KBM-7 (cell line): ENCODE results near the gene RFX4.

Experiments used
- DNase-seq: peaks from one replicate; pipeline ENCODE4 v3.0.0-alpha.2; 2015
- in situ Hi-C: fragments of 300-500 bp; cut with MboI; formaldehyde crosslinking; loops from 2 replicates; pipeline ENCODE4 v1.14.3; 2020; ENCODE audit warnings: low sequenced_read_pairs, low pct_unique_long_range_greater_than_20kb, mixed read lengths

The RFX4 gene

DNA sequence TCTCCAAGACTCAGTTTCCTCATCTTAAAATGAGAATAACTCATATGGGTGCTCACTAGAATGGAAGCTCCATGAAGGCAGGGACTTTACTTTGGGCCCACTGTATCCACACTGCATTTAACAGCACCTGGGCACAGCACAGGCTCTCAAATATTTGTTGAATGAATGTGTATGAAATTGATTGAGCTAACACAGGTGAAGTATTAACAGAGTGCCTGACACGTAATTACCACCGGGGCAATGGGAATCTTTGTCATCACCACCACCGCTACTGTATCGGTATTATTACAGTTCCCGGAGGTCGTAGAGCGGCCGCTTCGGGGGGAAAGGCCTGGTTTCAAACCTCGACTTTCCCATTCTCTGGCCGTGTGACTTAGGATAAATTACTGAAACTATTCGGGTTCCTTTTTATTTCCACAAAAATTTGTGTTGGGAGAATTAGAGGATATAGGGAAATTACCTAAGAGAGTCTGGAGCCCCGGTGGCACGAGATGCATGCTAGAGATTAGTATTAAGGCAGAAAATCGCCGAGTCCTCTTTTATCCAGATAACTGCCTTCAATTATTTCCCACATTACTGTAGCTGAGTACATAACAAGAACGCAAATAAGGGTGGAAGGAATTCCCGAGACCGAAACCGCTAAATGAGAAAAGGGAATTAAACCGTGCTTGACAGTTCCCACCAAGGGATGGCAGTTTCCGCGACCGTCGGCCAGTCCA, 190.6 kb downstream of the RFX4 start:
- DNase-seq, result no peak
- in situ Hi-C loops, result no loop called here

GRCh38 chr12:106774005-106774807, 191.4 kb downstream of the RFX4 start, which contains the start of gene RIC8B:
Gene RIC8B (plus strand): TSS chr12:106774682. CDS start chr12:106774746, 64 bp downstream.
- in situ Hi-C loops, result no loop called here
- DNase-seq, result peak; percentile 98

DNA sequence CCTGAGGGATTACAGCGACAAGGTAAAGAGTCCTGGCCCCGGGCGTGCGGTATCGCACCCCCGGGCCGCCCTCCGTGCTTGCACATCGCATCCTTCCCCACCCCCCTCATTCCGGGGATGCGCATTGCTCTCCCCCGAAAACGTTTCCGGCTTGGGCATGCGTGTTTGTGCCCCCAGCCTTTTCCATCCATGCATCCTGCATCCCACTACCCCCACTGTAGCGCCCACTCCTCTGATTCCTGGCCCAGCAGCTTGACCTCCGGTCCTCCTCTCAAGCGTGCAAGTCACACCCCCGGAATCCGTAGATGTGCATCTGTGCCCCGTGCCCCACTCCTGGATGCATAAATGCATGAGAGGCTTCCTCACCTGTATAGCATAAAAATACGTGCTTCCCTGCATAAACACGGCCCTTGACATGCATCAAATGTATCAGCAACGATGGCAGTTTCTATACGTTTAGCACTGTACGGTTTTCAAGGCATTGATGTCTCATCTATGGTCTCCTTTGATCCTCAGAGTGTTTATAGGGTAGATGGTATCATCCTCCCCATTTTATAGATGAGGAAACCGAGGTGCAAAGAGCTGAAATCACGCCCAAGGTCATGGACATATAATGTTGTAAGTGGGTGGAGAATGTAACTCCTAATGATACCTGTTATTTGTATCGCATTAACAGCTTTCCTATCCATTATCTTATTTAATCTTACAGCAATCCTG, 192.2 kb downstream of the RFX4 start:
- DNase-seq, result peak; percentile 15
- in situ Hi-C loops, result no loop called here

- DNase-seq, result no peak
- in situ Hi-C loops, result no loop called here
Measured at GRCh38 chr12:106776897-106777296, 194.1 kb downstream of the RFX4 start.

DNA sequence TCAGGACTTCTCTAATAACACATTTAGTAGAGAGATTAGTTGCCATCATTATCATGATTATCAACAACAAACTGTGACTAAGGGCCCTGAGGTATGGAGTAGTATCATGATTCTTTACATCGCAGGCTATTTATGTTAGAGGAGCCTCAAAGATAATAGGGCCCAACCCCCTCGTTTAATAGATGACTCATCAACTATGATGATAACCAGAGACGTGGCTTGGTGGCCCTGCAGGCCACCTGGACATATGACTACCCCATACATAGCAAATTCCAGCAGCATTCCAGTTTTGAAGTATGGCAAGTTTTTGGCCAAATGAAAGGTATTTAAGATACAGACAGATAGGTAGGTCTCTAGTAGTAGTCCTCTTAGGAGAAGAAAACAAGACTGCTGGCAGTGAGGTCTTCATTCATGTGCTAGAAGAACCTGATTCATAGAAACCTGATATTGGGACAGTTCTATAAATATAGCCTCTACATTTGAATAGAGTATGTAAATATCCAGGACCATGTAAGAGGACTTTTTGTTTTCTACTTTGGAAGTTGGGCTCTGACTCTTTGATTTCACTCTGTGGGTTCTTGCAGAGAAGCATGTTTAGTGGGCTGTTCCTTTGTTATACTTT, 197.3 kb downstream of the RFX4 start:
- no peak for DNase-seq
- in situ Hi-C loops, result no loop called here

DNA sequence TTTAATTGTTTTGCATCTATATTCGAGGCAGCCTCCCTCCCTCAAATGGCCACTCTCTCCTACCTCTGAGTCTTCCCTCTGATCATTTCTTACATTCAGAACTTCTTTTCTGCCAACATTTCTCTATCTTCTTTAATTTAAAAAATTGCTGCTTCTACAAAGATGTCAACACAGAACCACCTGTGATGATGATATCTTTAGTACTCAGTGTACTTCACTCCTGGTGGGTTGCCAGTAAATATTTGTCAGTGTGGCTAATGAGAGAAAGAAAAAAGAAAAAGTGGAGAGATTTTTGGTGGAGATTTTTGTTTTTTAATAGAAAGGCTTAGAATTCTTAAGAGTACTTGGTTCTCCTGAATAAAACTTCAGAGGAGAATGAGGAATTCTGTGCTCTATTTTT, 199.8 kb downstream of the RFX4 start:
- DNase-seq, result no peak
- in situ Hi-C loops, result no loop called here

DNA sequence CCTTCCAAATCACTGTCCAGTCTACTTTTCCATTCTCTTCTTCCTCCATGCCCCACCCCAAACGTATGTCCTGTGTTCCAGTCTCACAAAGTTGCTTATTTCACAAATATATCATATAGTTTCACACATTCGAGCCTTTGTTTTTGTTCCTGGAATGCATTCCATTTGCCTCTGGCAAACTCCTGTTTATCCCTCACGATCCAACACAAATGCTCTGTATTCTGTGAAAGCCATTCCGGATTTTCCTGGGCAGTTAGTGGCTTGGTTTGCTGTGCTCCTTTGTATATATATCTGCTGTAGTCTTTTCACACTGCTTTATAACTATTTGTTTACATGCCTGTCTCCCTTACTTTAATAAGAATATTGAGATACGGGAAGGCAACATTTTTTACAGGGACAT, 200.7 kb downstream of the RFX4 start:
- DNase-seq, result no peak
- in situ Hi-C loops, result no loop called here

GRCh38 chr12:106790020-106790419, 207.2 kb downstream of the RFX4 start:
- DNase-seq, result no peak
- in situ Hi-C loops, result no loop called here

- DNase-seq, result no peak
- in situ Hi-C loops, result no loop called here
Measured at GRCh38 chr12:106791531-106791930, 208.7 kb downstream of the RFX4 start.

DNA sequence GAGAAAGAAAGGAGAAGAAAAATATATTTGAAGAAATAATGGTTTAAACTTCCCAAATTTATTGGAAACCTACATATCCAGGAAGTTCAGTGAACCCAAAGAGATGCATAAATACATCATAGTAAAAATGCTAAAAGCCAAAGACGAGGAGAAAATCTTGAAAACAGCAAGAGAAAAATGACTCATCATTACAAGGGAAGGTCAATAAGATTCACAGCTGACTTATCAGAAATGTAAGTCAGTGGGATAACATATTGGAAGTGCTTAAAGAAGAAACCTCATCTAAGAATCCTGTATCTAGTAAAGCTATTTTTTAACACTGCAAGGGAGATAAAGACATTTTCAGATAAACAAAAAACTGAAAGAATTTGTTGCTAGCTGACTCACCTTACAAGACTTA, 211.6 kb downstream of the RFX4 start:
- DNase-seq, result no peak
- in situ Hi-C loops, result no loop called here

DNA sequence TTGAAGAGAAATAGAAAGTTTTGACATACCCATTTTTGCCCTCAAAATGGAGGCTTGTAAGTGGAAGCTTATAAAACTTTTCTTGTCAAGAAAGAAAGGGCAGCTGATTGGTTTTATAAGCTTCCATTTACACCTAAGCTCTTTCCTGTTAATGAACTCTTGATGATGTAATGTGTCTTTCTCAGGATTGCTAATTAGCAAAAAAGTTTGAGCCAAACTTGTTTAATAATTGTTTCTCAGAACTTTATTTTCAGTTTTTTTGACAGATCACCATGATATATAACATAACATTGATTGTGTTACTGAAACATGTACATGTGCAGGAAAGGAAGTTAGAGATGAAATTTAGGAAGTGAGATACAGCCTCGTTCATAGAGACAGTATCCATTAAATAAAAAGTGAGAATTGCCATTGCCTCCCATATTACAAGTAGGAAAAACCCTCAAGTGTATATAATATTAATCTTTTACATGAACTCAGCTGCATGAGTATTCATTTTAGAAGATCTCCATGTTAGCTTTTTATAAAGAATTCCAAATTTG, 218.4 kb downstream of the RFX4 start:
- no peak for DNase-seq
- in situ Hi-C loops, result no loop called here

GRCh38 chr12:106801830-106802533, 219.2 kb downstream of the RFX4 start:
- in situ Hi-C loops, result no loop called here

GRCh38 chr12:106804668-106805067, 221.9 kb downstream of the RFX4 start:
- no peak for DNase-seq
- in situ Hi-C loops, result no loop called here

More at GRCh38 chr12:106801830-106802533, 219.2 kb downstream of the RFX4 start:
- DNase-seq, result no peak
